WI38 (cell line): Measurements from ENCODE around the gene GPALPP1.

Experiments
- H3K4me3 ChIP-seq: 2 replicates; pipeline ENCODE4 v1.5.1; 2011; ENCODE audit warnings: low read depth, mild to moderate bottlenecking, control low read depth, low read length
- TF ChIP-seq, protein P1 (sequence below): IDR thresholded peaks from 2 replicates; pipeline ENCODE4 v1.5.1; 2012; ENCODE audit warnings: low read depth, mild to moderate bottlenecking, control low read depth, low read length

GPALPP1 gene

DNA sequence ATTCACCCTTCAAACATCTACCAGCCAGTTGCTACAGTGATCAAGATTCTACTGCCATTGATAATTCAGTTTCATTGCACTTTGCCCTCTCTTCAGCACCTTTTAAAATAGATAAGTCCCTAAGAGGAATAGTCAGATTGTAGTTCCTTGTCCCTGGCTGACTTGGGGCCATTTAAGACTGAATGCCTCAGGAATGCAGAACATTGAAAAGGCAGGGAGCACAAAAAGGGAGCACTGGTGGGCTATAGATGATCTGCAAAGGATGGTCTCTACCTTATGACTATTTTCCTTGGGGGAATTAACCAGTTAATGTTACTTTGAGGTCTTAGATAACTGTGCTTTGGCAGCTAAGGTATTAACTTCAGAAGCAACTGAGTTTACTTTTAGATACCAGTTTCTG, 46.9 kb downstream of the GPALPP1 start:
- H3K4me3 ChIP-seq = no peak overlapping the region
- TF ChIP-seq, protein P1, sequence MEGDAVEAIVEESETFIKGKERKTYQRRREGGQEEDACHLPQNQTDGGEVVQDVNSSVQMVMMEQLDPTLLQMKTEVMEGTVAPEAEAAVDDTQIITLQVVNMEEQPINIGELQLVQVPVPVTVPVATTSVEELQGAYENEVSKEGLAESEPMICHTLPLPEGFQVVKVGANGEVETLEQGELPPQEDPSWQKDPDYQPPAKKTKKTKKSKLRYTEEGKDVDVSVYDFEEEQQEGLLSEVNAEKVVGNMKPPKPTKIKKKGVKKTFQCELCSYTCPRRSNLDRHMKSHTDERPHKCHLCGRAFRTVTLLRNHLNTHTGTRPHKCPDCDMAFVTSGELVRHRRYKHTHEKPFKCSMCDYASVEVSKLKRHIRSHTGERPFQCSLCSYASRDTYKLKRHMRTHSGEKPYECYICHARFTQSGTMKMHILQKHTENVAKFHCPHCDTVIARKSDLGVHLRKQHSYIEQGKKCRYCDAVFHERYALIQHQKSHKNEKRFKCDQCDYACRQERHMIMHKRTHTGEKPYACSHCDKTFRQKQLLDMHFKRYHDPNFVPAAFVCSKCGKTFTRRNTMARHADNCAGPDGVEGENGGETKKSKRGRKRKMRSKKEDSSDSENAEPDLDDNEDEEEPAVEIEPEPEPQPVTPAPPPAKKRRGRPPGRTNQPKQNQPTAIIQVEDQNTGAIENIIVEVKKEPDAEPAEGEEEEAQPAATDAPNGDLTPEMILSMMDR = no peak

DNA sequence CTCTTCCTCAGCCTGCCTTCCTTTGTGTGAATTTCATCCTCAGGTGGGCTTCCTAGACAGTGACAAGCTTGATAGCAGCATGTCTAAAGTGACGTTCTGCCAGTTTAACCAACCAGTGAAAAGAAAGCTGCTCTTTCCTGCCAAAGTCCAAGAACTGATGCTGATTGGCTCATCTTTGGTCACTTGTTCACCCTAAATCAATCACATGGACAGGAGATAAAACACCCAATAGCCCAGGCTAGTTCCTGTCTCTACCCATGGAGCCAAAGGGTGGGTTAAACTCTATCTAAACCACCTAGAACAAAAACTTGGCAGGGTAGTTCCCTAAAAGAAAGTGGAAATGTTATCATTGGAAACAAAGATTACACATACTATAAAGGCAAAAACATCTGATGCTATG, 50.8 kb downstream of the GPALPP1 start:
- TF ChIP-seq, protein P1 = no peak
- H3K4me3 ChIP-seq = no peak overlapping the region

DNA sequence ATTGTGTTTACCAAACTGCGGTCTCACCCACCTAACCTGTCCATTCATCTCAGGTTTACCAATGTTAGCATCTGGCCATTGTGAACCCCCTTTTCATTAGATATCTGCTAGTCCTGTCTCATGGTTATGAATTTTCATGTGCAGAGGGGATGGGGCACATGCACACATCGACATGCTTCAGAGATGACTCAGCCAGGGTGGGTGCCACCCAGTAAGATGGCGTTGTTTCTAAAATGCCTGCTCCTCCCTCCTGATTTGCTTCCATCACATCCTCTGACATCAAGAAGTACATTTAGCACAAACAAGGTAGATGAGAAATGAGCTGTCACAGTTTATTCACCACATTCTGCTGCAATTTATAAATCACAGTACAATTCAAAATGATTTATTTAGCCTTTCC, 51.3 kb downstream of the GPALPP1 start:
- TF ChIP-seq, protein P1 = no peak
- no peak overlapping the region for H3K4me3 ChIP-seq

DNA sequence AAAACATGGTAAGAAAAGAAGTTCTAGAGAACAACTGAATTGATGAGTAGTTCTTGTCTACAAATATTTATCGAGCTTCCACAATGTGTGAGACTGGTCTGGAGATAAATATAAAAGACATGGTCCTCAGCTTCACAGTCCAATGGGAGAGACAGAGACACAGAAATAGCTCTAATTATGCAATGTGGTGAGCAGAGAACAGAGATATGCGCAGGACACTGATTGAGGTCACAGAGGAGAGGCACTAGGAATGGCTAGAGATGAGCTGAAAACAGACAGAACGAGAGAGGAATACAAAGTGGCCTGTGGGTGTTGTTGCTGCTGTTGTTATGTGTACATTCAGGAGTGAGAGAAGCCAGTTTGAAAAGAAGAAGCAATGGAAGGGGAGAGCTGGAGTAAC, 53.2 kb downstream of the GPALPP1 start:
- H3K4me3 ChIP-seq = no peak overlapping the region
- TF ChIP-seq, protein P1 = no peak

DNA sequence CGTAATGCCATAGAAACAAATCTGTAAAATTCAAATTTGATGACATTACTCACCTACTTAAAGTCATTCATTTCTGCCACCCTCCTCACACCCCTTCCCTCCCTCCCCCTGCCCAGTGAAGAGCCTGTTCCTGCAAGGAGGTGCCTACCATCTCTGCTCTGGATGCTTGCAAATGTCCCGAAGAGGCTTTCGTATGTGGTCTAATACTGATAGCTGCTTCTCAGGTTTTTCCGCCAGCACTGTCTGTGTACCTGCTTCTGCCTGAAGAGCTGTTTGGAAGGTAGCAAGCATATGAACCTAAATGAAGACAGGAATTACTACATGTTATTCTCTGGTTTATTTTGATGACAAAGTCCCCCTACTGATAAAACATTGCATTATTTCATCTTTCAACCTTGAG, 57.1 kb downstream of the GPALPP1 start:
- H3K4me3 ChIP-seq = no peak overlapping the region

DNA sequence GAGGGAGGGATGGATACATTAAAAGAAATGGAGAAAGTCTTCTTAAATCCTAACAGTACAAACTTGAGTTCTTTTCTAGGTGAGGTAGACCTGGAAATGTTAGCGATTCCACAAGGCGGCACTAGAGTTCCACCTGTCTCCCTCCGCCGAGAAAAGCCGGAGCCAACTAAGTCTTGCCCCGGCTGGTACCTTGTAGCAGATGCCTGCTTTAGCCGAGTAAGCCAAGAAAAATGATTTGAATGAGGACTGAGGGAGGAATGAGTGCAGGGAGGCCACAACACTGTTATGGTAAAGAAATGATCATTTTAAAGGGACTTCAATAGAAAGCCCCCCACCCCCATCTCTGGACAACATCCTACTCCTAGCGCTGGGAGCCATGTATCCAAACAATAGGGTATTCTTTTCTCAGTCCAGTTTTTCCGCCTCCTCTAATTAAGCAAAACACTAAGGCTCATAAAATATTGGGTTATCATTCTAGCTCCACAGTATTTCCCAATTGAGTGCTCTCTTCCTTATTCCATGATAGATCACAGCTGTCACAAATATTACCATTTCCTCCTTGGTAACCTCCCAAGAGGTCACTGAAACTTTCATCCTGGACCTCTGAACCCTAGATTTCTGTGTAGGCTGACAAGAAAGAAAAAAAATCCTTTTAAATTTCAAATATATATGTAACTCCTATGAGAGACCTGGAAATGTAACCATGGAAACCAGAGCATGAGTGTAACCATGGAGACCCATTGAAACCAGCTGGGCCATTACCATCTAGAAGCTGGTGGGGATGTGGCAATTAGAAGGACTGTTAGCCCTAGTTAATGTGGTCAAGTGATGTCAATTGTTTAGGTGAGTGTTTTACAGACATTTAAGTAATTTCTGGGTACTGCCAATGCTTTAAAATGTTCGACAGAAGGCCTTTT, 58.3 kb downstream of the GPALPP1 start:
- H3K4me3 ChIP-seq = peak overlapping the region; percentile 43

More for the DNA sequence above, 57.1 kb downstream of the GPALPP1 start:
- TF ChIP-seq, protein P1 = no peak

DNA sequence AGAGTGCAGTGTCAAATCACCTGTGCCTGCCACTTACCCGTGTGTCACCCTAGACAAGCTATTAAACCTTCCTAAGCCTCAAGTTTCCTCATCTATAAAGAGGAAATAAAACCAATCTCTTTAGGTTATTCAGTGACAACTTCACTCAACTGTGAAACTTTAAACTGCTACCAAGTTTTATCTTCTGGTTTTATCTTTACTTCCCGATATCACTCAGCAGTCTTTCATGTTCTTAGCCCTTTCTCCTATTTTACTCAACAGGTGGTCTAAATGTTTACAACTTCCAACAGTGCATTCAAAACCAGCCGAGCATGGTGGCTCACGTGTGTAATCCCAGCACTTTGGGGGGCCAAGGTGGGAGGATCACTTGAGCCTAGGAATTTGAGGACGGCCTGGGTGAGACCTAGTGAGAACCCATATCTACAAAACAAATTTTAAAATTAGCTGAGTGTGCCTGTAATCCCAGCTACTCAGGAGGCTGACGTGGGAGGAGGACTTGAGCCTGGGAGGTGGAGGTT, 59.6 kb downstream of the GPALPP1 start:
- TF ChIP-seq, protein P1 = no peak
- no peak overlapping the region for H3K4me3 ChIP-seq

More for the DNA sequence above, 58.3 kb downstream of the GPALPP1 start:
- TF ChIP-seq, protein P1 = peak; percentile 91
